PC-3 (cell line): ENCODE results near the gene MDH1B.

ENCODE experiments used
- EZH2 ChIP-seq: fragments of 300-600 bp; sonication (generic); IDR thresholded peaks from one replicate; pipeline ENCODE4 v1.6.1; 2017; ENCODE audit warnings: antibody characterized with exemption, mild to moderate bottlenecking, low read length; ENCODE audit not compliant: unreplicated experiment
- EZH2phosphoT487 ChIP-seq: fragments of 300-600 bp; sonication (generic); IDR thresholded peaks from 2 replicates; pipeline ENCODE4 v1.6.1; 2018; ENCODE audit warnings: mild to moderate bottlenecking, antibody characterized with exemption, low read length, borderline replicate concordance
- TF ChIP-seq, protein P1 (sequence below): fragments of 300-600 bp; sonication (generic); conservative IDR thresholded peaks from 2 replicates; pipeline ENCODE4 v1.5.1; 2017; ENCODE audit warnings: antibody characterized with exemption, low read depth, mild to moderate bottlenecking, low read length

DNA sequence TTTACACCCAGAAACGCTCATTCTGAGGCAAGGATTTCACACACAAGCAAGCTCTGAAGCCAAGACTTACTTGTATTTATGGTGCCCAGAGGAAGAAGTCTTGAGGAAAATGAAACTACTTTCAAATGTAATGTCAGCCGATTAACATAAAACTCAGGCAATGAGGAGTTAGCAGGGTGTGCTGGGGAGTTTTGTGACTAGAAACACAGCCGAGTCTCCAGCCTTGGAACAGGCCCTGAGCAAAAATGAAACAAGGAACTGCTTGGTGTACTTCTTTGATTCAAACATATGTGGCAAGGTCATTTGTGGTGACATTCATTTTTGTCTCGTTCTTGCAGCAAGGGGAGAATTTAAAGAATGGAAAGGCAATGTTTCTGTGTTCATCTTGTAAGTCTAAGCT is 51.4 kb downstream of the MDH1B start:
- TF ChIP-seq EZH2 (no peak), EZH2phosphoT487 (no peak)
- TF ChIP-seq, protein P1, sequence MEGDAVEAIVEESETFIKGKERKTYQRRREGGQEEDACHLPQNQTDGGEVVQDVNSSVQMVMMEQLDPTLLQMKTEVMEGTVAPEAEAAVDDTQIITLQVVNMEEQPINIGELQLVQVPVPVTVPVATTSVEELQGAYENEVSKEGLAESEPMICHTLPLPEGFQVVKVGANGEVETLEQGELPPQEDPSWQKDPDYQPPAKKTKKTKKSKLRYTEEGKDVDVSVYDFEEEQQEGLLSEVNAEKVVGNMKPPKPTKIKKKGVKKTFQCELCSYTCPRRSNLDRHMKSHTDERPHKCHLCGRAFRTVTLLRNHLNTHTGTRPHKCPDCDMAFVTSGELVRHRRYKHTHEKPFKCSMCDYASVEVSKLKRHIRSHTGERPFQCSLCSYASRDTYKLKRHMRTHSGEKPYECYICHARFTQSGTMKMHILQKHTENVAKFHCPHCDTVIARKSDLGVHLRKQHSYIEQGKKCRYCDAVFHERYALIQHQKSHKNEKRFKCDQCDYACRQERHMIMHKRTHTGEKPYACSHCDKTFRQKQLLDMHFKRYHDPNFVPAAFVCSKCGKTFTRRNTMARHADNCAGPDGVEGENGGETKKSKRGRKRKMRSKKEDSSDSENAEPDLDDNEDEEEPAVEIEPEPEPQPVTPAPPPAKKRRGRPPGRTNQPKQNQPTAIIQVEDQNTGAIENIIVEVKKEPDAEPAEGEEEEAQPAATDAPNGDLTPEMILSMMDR = no peak
